ENCODE data around the gene ACE.

- TF ChIP-seq CTCF (IDR thresholded peaks at IDR 0.05; ENCODE audit: low read depth, low read length, missing input control), result no peak
- no peak for TF ChIP-seq MAX (IDR thresholded peaks at IDR 0.05)
- no peak for TF ChIP-seq RAD21 (IDR thresholded peaks at IDR 0.05)
- TF ChIP-seq GABPA (IDR thresholded peaks at IDR 0.05 in 1 of 2, conservative IDR thresholded peaks at IDR 0.05 in 1 of 2), result no peak
- no peak for TF ChIP-seq ATF3 (IDR thresholded peaks at IDR 0.05)
- no peak for TF ChIP-seq ZBTB33 (IDR thresholded peaks at IDR 0.05)
- no peak for TF ChIP-seq JUND (IDR thresholded peaks at IDR 0.05)
- no peak for TF ChIP-seq TAF1 (conservative IDR thresholded peaks at IDR 0.05)
- no peak for TF ChIP-seq YY1 (IDR thresholded peaks at IDR 0.05)
- no peak for TF ChIP-seq REST (IDR thresholded peaks at IDR 0.05)
Measured at GRCh38 chr17:63505341-63505740, 28.5 kb downstream of the ACE start.
